Peyer's patch (tissue), 4 donors: Measurements from ENCODE around the gene ADGRL3.

Experiments
- POLR2A ChIP-seq, 2 donors: fragments of 450-650 bp; IDR thresholded peaks; one replicate each; pipeline ENCODE4 v1.5.1; 2017; ENCODE audit warnings: antibody characterized with exemption in 2 of 2, mild to moderate bottlenecking in 2 of 2, moderate library complexity in 2 of 2
- TF ChIP-seq, protein P1 (sequence below), 6 experiments: fragments of 450-650 bp in 4 of 6; fragments of 200-600 bp in 2 of 6; sonication (generic) in 1 of 6; IDR thresholded peaks; one replicate each; pipeline ENCODE4 v1.5.1; 2017 to 2019; ENCODE audit warnings: antibody characterized with exemption in 6 of 6, mild to moderate bottlenecking in 3 of 6, moderate library complexity in 1 of 6

DNA sequence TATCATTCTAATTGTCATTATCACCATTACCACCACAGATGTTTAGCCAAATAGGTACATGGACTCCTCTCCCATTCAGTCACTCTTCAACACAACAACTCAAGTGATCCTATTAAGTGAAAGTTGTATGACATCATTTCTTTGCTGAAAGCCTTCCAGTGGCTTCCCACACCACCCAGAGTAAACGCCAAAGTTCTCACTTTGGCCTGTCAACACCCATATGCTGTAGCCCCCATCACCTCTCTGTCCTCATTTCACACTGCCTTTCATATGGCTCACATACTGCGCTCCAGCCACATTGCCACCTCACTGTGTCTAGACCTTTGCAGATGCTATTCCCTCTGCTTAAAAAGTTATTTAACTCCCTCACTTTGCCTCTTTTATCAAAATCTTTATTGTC lies 682.3 kb downstream of the ADGRL3 start:
- TF ChIP-seq, protein P1, sequence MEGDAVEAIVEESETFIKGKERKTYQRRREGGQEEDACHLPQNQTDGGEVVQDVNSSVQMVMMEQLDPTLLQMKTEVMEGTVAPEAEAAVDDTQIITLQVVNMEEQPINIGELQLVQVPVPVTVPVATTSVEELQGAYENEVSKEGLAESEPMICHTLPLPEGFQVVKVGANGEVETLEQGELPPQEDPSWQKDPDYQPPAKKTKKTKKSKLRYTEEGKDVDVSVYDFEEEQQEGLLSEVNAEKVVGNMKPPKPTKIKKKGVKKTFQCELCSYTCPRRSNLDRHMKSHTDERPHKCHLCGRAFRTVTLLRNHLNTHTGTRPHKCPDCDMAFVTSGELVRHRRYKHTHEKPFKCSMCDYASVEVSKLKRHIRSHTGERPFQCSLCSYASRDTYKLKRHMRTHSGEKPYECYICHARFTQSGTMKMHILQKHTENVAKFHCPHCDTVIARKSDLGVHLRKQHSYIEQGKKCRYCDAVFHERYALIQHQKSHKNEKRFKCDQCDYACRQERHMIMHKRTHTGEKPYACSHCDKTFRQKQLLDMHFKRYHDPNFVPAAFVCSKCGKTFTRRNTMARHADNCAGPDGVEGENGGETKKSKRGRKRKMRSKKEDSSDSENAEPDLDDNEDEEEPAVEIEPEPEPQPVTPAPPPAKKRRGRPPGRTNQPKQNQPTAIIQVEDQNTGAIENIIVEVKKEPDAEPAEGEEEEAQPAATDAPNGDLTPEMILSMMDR (IDR thresholded peaks at IDR 0.05), result no peak
- TF ChIP-seq POLR2A (IDR thresholded peaks at IDR 0.05), result no peak
